ENCODE data around the gene NLGN1. TPM values are rescaled to one million over a fixed set of nuclear protein-coding genes. Genes with fewer than 3 reads are reported as not detected.

The NLGN1 gene
- total RNA-seq, 1 experiment from 2014 or later = 0.85 TPM

DNA sequence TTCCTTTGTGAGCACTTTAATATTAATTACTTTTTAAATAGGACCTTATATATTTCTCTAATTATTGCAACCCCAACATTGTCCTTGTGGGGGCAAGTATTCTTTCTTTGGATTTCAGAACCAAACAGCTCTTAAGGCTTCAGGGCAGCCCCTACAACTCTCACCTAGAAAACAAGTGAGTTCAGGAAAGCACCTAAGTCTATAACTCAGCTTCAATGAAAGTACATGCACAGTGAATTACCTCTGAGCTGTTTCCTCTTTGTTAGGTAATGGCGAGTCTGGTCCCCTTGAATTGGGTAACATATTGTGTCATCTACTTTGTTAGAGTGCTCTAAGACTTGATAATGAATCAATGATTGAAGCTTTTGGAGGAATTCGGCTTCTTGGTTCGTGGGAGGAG is 545.7 kb downstream of the NLGN1 start:
- intact Hi-C loops (cut with micrococcal nuclease; ENCODE audit: unreplicated experiment) = no loop called here
- no TSS peak for BruUV-seq (replicated peaks)
- H3K4me3 ChIP-seq (ENCODE audit: low read depth in 2 of 2, low read length in 2 of 2) = no peak overlapping the region
- no peaks in the 10 kb centered on the region for H3K27me3 ChIP-seq (ENCODE audit: control insufficient read depth, insufficient read depth, low read length)
- in situ Hi-C loops (cut with HindIII; ENCODE audit: low pct_unique_long_range_greater_than_20kb, low sequenced_read_pairs) = no loop called here
- no peaks in the 10 kb centered on the region for H3K9me3 ChIP-seq (ENCODE audit: control insufficient read depth, insufficient read depth, low read depth, low read length)
- ATAC-seq (no peak), DNase-seq (ENCODE audit: low read depth, low spot score) (no peak)
- H3K4me1 ChIP-seq (ENCODE audit: control insufficient read depth, insufficient read depth, low read length) = no peaks in the 10 kb centered on the region
- no peaks in the 10 kb centered on the region for H3K36me3 ChIP-seq (ENCODE audit: control insufficient read depth, insufficient read depth, low read length)
- ChIA-PET POLR2A (no interaction called here), CTCF (no interaction called here)
- H3K27ac ChIP-seq (ENCODE audit: low read length) = no peak overlapping the region
- TF ChIP-seq SIN3A (IDR thresholded peaks at IDR 0.05; ENCODE audit: borderline replicate concordance, insufficient read depth, low read depth, low read length) (no peak), POLR2AphosphoS5 (IDR thresholded peaks at IDR 0.05; ENCODE audit: low read depth, low read length) (no peak), TCF7L2 (IDR thresholded peaks at IDR 0.05; ENCODE audit: low read depth, low read length) (no peak)
- TF ChIP-seq, protein P1, sequence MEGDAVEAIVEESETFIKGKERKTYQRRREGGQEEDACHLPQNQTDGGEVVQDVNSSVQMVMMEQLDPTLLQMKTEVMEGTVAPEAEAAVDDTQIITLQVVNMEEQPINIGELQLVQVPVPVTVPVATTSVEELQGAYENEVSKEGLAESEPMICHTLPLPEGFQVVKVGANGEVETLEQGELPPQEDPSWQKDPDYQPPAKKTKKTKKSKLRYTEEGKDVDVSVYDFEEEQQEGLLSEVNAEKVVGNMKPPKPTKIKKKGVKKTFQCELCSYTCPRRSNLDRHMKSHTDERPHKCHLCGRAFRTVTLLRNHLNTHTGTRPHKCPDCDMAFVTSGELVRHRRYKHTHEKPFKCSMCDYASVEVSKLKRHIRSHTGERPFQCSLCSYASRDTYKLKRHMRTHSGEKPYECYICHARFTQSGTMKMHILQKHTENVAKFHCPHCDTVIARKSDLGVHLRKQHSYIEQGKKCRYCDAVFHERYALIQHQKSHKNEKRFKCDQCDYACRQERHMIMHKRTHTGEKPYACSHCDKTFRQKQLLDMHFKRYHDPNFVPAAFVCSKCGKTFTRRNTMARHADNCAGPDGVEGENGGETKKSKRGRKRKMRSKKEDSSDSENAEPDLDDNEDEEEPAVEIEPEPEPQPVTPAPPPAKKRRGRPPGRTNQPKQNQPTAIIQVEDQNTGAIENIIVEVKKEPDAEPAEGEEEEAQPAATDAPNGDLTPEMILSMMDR (IDR thresholded peaks at IDR 0.05) = no peak
- TF ChIP-seq, protein P2, sequence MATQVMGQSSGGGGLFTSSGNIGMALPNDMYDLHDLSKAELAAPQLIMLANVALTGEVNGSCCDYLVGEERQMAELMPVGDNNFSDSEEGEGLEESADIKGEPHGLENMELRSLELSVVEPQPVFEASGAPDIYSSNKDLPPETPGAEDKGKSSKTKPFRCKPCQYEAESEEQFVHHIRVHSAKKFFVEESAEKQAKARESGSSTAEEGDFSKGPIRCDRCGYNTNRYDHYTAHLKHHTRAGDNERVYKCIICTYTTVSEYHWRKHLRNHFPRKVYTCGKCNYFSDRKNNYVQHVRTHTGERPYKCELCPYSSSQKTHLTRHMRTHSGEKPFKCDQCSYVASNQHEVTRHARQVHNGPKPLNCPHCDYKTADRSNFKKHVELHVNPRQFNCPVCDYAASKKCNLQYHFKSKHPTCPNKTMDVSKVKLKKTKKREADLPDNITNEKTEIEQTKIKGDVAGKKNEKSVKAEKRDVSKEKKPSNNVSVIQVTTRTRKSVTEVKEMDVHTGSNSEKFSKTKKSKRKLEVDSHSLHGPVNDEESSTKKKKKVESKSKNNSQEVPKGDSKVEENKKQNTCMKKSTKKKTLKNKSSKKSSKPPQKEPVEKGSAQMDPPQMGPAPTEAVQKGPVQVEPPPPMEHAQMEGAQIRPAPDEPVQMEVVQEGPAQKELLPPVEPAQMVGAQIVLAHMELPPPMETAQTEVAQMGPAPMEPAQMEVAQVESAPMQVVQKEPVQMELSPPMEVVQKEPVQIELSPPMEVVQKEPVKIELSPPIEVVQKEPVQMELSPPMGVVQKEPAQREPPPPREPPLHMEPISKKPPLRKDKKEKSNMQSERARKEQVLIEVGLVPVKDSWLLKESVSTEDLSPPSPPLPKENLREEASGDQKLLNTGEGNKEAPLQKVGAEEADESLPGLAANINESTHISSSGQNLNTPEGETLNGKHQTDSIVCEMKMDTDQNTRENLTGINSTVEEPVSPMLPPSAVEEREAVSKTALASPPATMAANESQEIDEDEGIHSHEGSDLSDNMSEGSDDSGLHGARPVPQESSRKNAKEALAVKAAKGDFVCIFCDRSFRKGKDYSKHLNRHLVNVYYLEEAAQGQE (IDR thresholded peaks at IDR 0.05; ENCODE audit: insufficient read depth in 1 of 2, low read depth in 2 of 2, low read length in 1 of 2) = no peak

DNA sequence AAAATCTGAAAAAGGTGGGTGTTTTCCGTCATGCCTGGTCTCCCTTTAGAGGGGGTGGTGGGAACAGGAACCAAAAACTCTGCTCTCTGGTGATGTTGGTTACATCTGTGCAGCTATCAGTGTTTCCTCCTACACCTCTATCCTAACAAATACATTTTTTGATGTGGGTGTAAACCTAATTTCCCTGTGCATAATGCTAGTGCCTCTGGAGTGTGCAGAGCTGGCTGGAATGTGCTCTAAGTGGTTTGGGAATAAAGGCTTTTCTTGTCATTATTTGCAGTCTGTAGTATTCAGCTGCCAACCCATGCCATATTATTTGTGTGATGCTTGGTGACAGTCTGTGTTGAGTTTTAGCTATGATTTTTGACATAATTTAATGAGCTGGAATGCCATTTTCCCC is 547.6 kb downstream of the NLGN1 start:
- BruUV-seq (replicated peaks) = no TSS peak
- ATAC-seq = no peak
- ChIA-PET CTCF (no interaction called here), POLR2A (no interaction called here)
- no peaks in the 10 kb centered on the region for H3K36me3 ChIP-seq (ENCODE audit: control insufficient read depth, insufficient read depth, low read length)
- in situ Hi-C loops (cut with HindIII; ENCODE audit: low pct_unique_long_range_greater_than_20kb, low sequenced_read_pairs) = no loop called here
- no peaks in the 10 kb centered on the region for H3K9me3 ChIP-seq (ENCODE audit: control insufficient read depth, insufficient read depth, low read depth, low read length)
- intact Hi-C loops (cut with micrococcal nuclease; ENCODE audit: unreplicated experiment) = no loop called here
- H3K4me3 ChIP-seq (ENCODE audit: low read depth in 2 of 2, low read length in 2 of 2) = no peak overlapping the region
- no peaks in the 10 kb centered on the region for H3K4me1 ChIP-seq (ENCODE audit: control insufficient read depth, insufficient read depth, low read length)
- TF ChIP-seq, protein P2 (IDR thresholded peaks at IDR 0.05; ENCODE audit: insufficient read depth in 1 of 2, low read depth in 2 of 2, low read length in 1 of 2) = no peak
- TF ChIP-seq, protein P1 (IDR thresholded peaks at IDR 0.05) = no peak
- TF ChIP-seq SIN3A (IDR thresholded peaks at IDR 0.05; ENCODE audit: borderline replicate concordance, insufficient read depth, low read depth, low read length) (no peak), POLR2AphosphoS5 (IDR thresholded peaks at IDR 0.05; ENCODE audit: low read depth, low read length) (no peak), TCF7L2 (IDR thresholded peaks at IDR 0.05; ENCODE audit: low read depth, low read length) (no peak)
- H3K27me3 ChIP-seq (ENCODE audit: control insufficient read depth, insufficient read depth, low read length) = no peaks in the 10 kb centered on the region
- H3K27ac ChIP-seq (ENCODE audit: low read length) = no peak overlapping the region
- no peak for DNase-seq (ENCODE audit: low read depth, low spot score)

Measured in Panc1 (cell line).